Forelimb muscle (tissue), 1 donor: ENCODE measurements around the gene MKS1. TPM values are rescaled to one million over a fixed set of nuclear protein-coding genes. Genes with fewer than 3 reads are reported as not detected.

Experiments used
- DNase-seq: peaks from one replicate; pipeline ENCODE4 v3.0.0-alpha.2; 2013; ENCODE audit warnings: low read depth
- polyA plus RNA-seq: library from polyadenylated mRNA; unstranded; fragments of 120-200 nt; gene quantifications from one replicate; pipeline ENCODE4 v1.2.1, GENCODE V29; 2013; ENCODE audit not compliant: insufficient read length

MKS1 gene
- polyA plus RNA-seq, 1 donor, result 15.1 TPM

- no peak for DNase-seq
Measured at GRCh38 chr17:58165981-58166380, 53.1 kb downstream of the MKS1 start.

GRCh38 chr17:58161566-58161965 lies 57.5 kb downstream of the MKS1 start:
- DNase-seq, result no peak

- no peak for DNase-seq
Measured at GRCh38 chr17:58158181-58158580, 60.9 kb downstream of the MKS1 start.

GRCh38 chr17:58156839-58157803 lies 61.9 kb downstream of the MKS1 start:
- DNase-seq, result no peak

Other genes with a start within 250 kb of the MKS1 start
- 46.1 TPM for gene VEZF1, start 231.0 kb downstream of the MKS1 start, polyA plus RNA-seq
- 159 TPM for gene SRSF1, start 212.0 kb downstream of the MKS1 start, polyA plus RNA-seq
- gene DYNLL2, start 135.8 kb downstream of the MKS1 start, polyA plus RNA-seq, result 41.0 TPM
- gene OR4D1, start 70.9 kb downstream of the MKS1 start, polyA plus RNA-seq, result not detected
- gene OR4D2, start 52.3 kb downstream of the MKS1 start, polyA plus RNA-seq, result not detected
- 0.59 TPM for gene EPX, start 26.5 kb downstream of the MKS1 start, polyA plus RNA-seq
- 0.19 TPM for gene LPO, start 19.3 kb upstream of the MKS1 start, polyA plus RNA-seq
- 10.5 TPM for gene MPO, start 61.7 kb upstream of the MKS1 start, polyA plus RNA-seq
- gene TSPOAP1, start 109.5 kb upstream of the MKS1 start, polyA plus RNA-seq, result 5.8 TPM
- 83.0 TPM for gene SUPT4H1, start 132.9 kb upstream of the MKS1 start, polyA plus RNA-seq
- gene RNF43, start 198.3 kb upstream of the MKS1 start, polyA plus RNA-seq, result 0.09 TPM